Natural killer cell treated with Interleukin-12 subunit alpha and Interleukin-12 subunit beta and Interleukin-15 and Interleukin-18, amount 100 ng/mL, for 72 hours (primary cell): Measurements from ENCODE around the gene RASSF9. TPM values are rescaled to one million over a fixed set of nuclear protein-coding genes. Genes with fewer than 3 reads are reported as not detected.

Experiments
- ATAC-seq, 2 donors: fragments of 150-1000 bp; cut with Tn5 transposase in 1 of 2; sonication (Bioruptor Pico), chemical (Tn5 transposase) in 1 of 2; 2 replicates each; pipeline ENCODE4 v1.10.0; 2021
- DNase-seq: peaks from one replicate; pipeline ENCODE4 v3.0.0; 2022; ENCODE audit warnings: low spot score
- H3K27ac Mint-ChIP-seq, 2 donors: 1 replicate in 1 of 2; 2 replicates in 1 of 2; pipeline ENCODE4 v1.8.0; 2022; ENCODE audit warnings: mixed read lengths in 2 of 2, mild to moderate bottlenecking in 1 of 2, moderate library complexity in 1 of 2
- H3K27me3 Mint-ChIP-seq, 2 donors: 1 replicate in 1 of 2; 2 replicates in 1 of 2; pipeline ENCODE4 v1.8.0; 2022; ENCODE audit warnings: mixed read lengths in 2 of 2
- H3K36me3 Mint-ChIP-seq: one replicate; pipeline ENCODE4 v1.8.0; 2022; ENCODE audit warnings: mixed read lengths
- H3K4me1 Mint-ChIP-seq, 2 donors: 1 replicate in 1 of 2; 2 replicates in 1 of 2; pipeline ENCODE4 v1.8.0; 2022; ENCODE audit warnings: low read depth in 2 of 2, mixed read lengths in 2 of 2, mild to moderate bottlenecking in 1 of 2
- H3K4me3 Mint-ChIP-seq: one replicate; pipeline ENCODE4 v1.8.0; 2022; ENCODE audit warnings: mixed read lengths
- H3K9me3 Mint-ChIP-seq: 2 replicates; pipeline ENCODE4 v1.8.0; 2022; ENCODE audit warnings: mixed read lengths
- total RNA-seq, 2 donors: library from RNA; stranded (reverse); gene quantifications; one replicate each; pipeline ENCODE4 v1.2.3, GENCODE V29; 2022

The RASSF9 gene
- not detected for total RNA-seq

- no peak within 1 kb of the TSS for H3K27ac Mint-ChIP-seq
- ATAC-seq: no peak
Observed at GRCh38 chr12:85836197-85837090, at the start of gene RASSF9. Gene RASSF9 (minus strand): TSS chr12:85836409. CDS start chr12:85836201, 208 bp downstream.

DNA sequence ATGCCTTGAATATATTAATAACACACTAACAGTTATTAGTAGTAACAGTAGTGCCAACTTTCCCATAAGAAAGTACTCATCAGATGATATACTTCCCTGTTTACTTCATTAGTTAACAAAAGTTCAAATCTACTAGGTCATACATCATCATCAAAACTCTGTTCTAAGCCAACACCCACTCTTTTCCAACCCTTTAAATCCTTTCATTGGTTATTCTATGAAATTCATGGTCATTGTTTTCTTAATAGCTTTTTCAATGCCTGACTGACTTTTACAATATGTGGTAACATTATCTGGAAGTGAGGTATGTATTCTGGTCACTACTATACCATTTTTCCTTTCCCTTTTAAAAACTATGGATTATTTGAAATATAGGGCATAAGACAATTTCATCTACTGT, 47.6 kb upstream of the RASSF9 start:
- DNase-seq: no peak
- H3K4me1 Mint-ChIP-seq: no peaks in the 10 kb centered on the region
- no peaks in the 10 kb centered on the region for H3K9me3 Mint-ChIP-seq
- no peaks in the 10 kb centered on the region for H3K36me3 Mint-ChIP-seq
- no peak overlapping the region for H3K27ac Mint-ChIP-seq
- no peak for ATAC-seq
- peaks cover 0 to 11% of the 10 kb centered on the region in 2 donors for H3K27me3 Mint-ChIP-seq
- no peak overlapping the region for H3K4me3 Mint-ChIP-seq

More at GRCh38 chr12:85836197-85837090, at the start of gene RASSF9:
- DNase-seq: no peak
- Mint-ChIP-seq H3K4me3 (no peak within 1 kb of the TSS), H3K4me1 (no peaks in the 10 kb centered on the region), H3K9me3 (no peaks in the 10 kb centered on the region), H3K27me3 (peaks cover 0 to 6% of the 10 kb centered on the region in 2 donors), H3K36me3 (no peaks in the 10 kb centered on the region)

DNA sequence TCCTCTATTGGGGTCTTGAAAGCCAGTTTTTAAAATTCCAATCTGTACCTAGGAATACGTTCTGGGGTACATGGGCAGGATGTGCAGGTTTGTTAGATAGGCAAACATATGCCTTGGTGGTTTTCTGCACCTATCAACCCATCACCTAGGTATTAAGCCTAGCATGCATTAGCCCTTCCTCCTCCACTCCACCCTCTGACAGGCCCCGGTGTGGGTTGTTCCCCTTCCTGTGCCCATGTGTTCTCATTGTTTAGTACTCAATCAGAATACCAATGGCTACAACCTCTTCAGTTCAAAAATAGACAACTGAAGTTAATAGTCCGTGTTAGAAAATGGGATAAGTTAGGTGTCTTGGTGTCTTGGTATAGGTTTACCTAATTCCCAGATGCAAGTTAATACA, 41.2 kb upstream of the RASSF9 start:
- Mint-ChIP-seq H3K4me3 (no peak overlapping the region), H3K9me3 (no peaks in the 10 kb centered on the region), H3K36me3 (no peaks in the 10 kb centered on the region), H3K27me3 (peaks cover 0 to 2% of the 10 kb centered on the region in 2 donors), H3K4me1 (no peaks in the 10 kb centered on the region), H3K27ac (no peak overlapping the region)
- ATAC-seq (no peak), DNase-seq (no peak)

- Mint-ChIP-seq H3K4me1 (no peaks in the 10 kb centered on the region), H3K36me3 (no peaks in the 10 kb centered on the region), H3K27me3 (no peaks in the 10 kb centered on the region), H3K27ac (no peak within 1 kb of the TSS), H3K4me3 (no peak within 1 kb of the TSS), H3K9me3 (no peaks in the 10 kb centered on the region)
- DNase-seq: no peak
- no peak for ATAC-seq
Observed at GRCh38 chr12:85874031-85874461, 37.8 kb upstream of the RASSF9 start, which contains the start of gene NTS. Gene NTS (plus strand): TSS chr12:85874295. CDS start chr12:85874404, 109 bp downstream.

GRCh38 chr12:85872497-85873091, 36.4 kb upstream of the RASSF9 start:
- no peak for DNase-seq
- H3K36me3 Mint-ChIP-seq: no peaks in the 10 kb centered on the region
- ATAC-seq: no peak
- no peaks in the 10 kb centered on the region for H3K27me3 Mint-ChIP-seq
- no peak overlapping the region for H3K4me3 Mint-ChIP-seq
- no peaks in the 10 kb centered on the region for H3K9me3 Mint-ChIP-seq
- no peak overlapping the region for H3K27ac Mint-ChIP-seq
- H3K4me1 Mint-ChIP-seq: no peaks in the 10 kb centered on the region

GRCh38 chr12:85866986-85867776, 31.0 kb upstream of the RASSF9 start:
- H3K9me3 Mint-ChIP-seq: no peaks in the 10 kb centered on the region
- no peaks in the 10 kb centered on the region for H3K36me3 Mint-ChIP-seq
- H3K27ac Mint-ChIP-seq: no peak overlapping the region
- H3K4me1 Mint-ChIP-seq: no peaks in the 10 kb centered on the region
- DNase-seq: no peak
- no peak overlapping the region for H3K4me3 Mint-ChIP-seq
- no peak for ATAC-seq
- peaks cover 0 to 3% of the 10 kb centered on the region in 2 donors for H3K27me3 Mint-ChIP-seq

GRCh38 chr12:85865890-85866289, 29.7 kb upstream of the RASSF9 start:
- Mint-ChIP-seq H3K27me3 (peaks cover 0 to 3% of the 10 kb centered on the region in 2 donors), H3K27ac (no peak overlapping the region), H3K4me1 (no peaks in the 10 kb centered on the region), H3K36me3 (no peaks in the 10 kb centered on the region), H3K9me3 (no peaks in the 10 kb centered on the region), H3K4me3 (no peak overlapping the region)
- ATAC-seq (no peak), DNase-seq (no peak)

GRCh38 chr12:85856966-85857365, 20.8 kb upstream of the RASSF9 start:
- Mint-ChIP-seq H3K4me1 (no peaks in the 10 kb centered on the region), H3K4me3 (no peak overlapping the region), H3K27ac (no peak overlapping the region), H3K9me3 (peaks cover 3% of the 10 kb centered on the region), H3K36me3 (no peaks in the 10 kb centered on the region), H3K27me3 (peaks cover 0 to 4% of the 10 kb centered on the region in 2 donors)
- no peak for DNase-seq
- peak in 1 of 2 donors; percentile 60 for ATAC-seq

DNA sequence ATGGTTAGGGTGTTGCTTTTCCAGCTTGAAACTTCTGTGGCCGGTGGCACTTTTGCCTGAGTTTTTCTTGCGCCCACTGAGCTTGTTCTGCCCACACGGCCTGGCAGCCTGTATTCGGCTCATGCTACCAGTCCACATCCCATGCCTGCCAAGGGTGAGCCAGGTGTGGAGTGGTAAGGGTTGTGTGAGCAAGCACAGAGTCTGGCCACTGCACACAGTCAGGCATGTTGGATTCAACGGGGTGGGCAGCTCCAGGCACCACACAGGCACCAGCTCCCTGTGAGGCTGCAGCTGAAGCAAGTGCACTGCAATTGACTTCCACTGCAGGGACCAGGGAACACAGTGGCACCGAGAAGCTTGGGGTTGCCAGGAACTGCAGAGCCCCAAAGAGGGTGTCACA, 19.1 kb upstream of the RASSF9 start:
- DNase-seq (no peak), ATAC-seq (peak in 1 of 2 donors; percentile 57)
- Mint-ChIP-seq H3K4me1 (no peaks in the 10 kb centered on the region), H3K4me3 (no peak overlapping the region), H3K27ac (no peak overlapping the region), H3K9me3 (peaks cover 3% of the 10 kb centered on the region), H3K27me3 (peaks cover 0 to 4% of the 10 kb centered on the region in 2 donors), H3K36me3 (no peaks in the 10 kb centered on the region)

DNA sequence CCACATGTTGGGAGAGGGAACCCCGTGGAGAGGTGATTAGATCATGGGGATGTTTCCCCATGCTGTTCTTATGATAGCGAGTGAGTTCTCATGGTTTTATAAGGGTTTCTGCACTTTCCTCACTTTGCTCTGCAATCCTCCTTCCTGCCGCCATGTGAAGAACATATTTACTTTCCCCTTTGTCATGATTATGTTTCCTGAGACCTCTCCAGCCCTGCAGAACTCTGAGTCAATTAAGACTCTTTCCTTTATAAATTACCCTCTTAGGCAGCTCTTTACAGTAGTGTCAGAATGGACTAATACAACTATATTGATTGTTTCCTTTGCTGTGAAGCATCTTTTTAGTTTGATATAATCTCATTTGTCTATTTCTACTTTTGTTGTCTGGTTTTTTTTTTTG, 13.1 kb upstream of the RASSF9 start:
- Mint-ChIP-seq H3K27ac (no peak overlapping the region), H3K4me3 (no peak overlapping the region), H3K9me3 (no peaks in the 10 kb centered on the region), H3K4me1 (no peaks in the 10 kb centered on the region), H3K36me3 (no peaks in the 10 kb centered on the region), H3K27me3 (no peaks in the 10 kb centered on the region)
- ATAC-seq (no peak), DNase-seq (no peak)

- no peak for DNase-seq
- no peaks in the 10 kb centered on the region for H3K27me3 Mint-ChIP-seq
- ATAC-seq: peak in 1 of 2 donors; percentile 45
- H3K9me3 Mint-ChIP-seq: no peaks in the 10 kb centered on the region
- H3K4me1 Mint-ChIP-seq: no peaks in the 10 kb centered on the region
- no peak overlapping the region for H3K4me3 Mint-ChIP-seq
- H3K27ac Mint-ChIP-seq: no peak overlapping the region
- no peaks in the 10 kb centered on the region for H3K36me3 Mint-ChIP-seq
Observed at GRCh38 chr12:85843606-85844310, 7.5 kb upstream of the RASSF9 start.

DNA sequence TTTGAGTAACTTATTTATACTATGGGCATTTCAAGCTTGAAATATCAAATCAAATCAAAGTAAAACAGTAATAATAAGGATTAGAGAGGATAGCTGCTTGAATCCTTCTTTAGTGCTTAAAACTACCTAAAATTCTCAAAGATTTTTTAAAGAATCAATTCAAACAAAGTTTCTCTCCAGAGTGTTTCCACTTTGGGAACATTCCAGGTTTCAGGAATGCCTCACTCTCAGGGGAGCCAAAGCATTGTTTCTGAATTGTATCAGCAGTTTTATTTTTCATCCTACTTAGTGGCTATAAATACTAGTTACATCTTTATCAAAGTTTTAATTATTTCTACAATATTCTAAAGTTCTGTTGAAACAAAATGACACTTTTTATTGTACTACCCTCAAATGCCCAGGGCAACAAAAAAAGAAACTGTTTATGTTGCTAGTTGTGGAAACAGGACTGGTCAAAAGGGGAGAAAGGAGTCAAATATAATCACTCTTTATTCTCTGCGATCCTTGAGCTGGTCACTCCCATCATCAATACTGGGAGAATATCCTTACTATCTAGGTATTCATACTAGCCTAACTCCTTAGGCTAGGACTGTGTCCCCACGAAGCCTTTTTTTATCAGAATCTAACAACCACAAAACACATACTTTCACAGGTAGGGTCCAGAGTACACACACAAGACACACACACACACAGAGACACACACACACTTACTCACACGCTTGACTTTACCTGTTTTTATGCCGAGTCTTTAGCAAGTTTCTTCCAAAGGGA, 598 bp downstream of the RASSF9 start:
- Mint-ChIP-seq H3K27ac (no peak overlapping the region), H3K36me3 (no peaks in the 10 kb centered on the region), H3K4me3 (no peak overlapping the region), H3K27me3 (peaks cover 0 to 6% of the 10 kb centered on the region in 2 donors), H3K9me3 (no peaks in the 10 kb centered on the region), H3K4me1 (no peaks in the 10 kb centered on the region)
- DNase-seq (no peak), ATAC-seq (no peak)

DNA sequence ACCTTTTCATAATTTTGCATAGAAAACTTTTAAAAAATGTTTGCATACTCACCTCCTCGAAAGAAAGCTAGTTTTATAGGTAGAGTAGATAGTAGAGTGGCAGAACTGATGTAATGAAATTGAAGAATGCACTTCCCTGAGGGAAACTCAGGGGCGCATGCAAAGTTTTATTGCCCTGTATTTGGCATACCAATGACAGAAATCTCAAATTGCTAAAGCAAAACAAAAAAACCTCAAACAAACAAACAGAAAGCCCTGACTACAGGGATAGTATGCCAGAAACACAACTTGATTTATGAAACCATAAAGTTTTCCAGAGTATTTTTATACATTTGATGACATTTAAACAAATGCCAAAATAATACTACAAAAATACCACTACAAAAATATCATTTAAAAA, 1.8 kb downstream of the RASSF9 start:
- no peak for DNase-seq
- no peak for ATAC-seq
- Mint-ChIP-seq H3K4me1 (no peaks in the 10 kb centered on the region), H3K4me3 (no peak overlapping the region), H3K27ac (no peak overlapping the region), H3K27me3 (peaks cover 0 to 6% of the 10 kb centered on the region in 2 donors), H3K9me3 (no peaks in the 10 kb centered on the region), H3K36me3 (no peaks in the 10 kb centered on the region)
